Dermis microvascular lymphatic vessel endothelial cell (primary cell): Measurements from ENCODE around the gene MAML3. TPM values are rescaled to one million over a fixed set of nuclear protein-coding genes. Genes with fewer than 3 reads are reported as not detected.
A peak's percentile ranks its signal among the peaks of the same experiment; 100 is the strongest.

ENCODE experiments used
- DNase-seq, 2 donors: peaks; one replicate each; pipeline versions ENCODE4 v3.0.0 to v3.0.0-alpha.2; 2010; ENCODE audit warnings: low read depth in 2 of 2
- total RNA-seq: library from RNA; depleted of rRNA; stranded (reverse); fragments of >200 nt; gene quantifications from 2 replicates; pipeline ENCODE4 v1.2.1, GENCODE V29; 2014

MAML3 gene
- total RNA-seq, 1 donor from 2014 or later = 4.4 TPM

DNA sequence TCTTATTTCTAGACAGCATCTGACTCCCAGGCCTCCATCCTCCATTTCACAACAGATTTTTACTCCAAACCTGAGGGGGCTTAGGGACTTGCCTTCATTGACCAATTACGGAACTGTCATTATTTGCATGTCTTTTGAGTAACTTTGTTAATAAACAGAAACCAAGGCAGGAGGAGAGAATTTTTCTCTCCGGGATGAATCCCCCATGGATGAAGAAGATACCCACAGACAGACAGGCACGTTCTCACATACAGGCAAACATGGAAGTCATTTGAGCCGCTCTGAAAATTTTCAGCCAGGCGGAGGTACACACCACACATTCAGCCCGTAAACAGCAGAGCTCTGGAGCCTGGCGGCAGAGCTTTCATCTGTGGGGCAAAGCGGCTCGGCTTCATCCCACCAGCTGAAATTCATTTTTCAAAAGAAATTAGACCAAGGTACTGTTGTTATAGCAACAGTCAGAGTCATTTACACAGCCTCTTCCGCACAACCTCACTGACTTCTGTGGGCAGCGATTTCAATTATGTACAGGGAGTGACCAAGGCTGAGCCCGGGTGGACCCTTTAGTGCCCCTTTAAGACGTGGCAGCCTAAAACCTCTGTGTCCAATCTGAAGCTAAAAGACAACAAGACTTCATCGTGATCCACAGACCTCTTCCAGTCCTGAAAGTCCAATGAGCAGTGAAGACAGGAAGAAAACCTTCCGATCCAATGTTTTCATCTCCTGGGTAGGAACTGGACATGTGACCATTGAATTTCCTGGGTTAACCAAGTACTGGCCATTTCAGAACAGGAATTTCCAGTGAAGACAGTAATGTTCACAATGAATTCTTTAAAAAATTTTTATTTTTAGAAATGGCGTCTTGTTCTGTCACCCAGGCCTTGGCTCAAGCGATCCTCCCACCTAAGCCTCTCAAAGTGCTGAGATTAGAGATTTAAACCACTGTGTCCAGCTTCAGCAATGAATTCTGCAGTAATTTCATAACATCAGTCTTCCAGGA lies 251.4 kb downstream of the MAML3 start:
- no peak for DNase-seq

DNA sequence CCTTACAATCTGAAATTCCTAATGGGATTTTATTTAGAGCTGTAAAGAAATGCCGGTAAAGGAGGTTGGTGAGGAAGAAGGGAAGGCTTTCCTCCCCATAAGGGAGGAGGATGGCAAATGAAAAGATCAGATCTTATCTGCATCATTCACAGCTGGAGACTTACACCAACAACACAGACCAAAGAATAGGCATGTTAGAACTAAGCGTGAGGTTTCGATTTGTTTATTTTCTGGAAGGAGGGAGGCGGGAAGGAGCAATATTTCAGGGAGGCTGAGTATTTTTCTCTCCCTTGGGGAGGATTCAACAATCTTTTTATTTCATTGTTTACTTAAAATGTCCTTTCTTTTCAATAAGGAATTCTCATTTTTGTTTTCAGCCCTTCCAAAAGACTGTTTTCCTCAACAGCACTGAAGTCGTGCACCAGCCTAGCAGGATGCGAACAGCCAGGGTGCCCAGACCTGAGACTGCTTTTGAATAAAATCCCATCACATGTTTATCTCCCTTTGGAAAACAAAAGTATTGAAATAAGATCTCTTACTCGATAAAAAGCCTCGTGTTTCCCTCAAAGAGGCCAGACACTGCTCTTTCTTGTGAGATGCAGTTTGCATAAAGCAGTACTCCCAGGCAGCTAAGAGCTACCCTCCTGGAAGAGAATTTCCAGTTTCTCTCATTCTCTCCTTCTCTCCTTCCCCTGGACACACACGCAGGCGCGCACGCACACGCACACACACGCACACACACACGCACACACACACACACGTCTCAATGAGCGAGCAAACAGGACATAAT lies 252.3 kb downstream of the MAML3 start:
- no peak for DNase-seq

DNA sequence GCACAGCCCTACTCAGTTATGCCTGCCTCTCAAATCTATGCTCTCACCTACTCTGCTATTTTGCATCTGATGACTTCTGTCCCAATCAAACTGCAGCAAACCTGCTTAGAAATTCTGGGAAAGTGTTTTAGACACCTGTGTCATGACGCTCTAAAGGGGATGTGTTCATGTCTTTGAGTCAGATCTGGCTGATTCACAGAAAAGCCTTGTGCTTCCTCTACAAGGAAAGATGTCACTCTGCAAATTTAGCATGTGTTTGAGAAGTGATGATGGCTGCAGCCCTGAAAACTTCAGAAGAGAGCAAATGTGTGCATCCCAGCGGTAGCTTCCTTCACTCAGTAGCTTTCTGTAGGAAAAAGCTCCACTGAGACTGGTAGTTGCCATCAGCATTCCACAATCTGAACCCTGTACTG lies 253.0 kb downstream of the MAML3 start:
- DNase-seq = no peak

DNA sequence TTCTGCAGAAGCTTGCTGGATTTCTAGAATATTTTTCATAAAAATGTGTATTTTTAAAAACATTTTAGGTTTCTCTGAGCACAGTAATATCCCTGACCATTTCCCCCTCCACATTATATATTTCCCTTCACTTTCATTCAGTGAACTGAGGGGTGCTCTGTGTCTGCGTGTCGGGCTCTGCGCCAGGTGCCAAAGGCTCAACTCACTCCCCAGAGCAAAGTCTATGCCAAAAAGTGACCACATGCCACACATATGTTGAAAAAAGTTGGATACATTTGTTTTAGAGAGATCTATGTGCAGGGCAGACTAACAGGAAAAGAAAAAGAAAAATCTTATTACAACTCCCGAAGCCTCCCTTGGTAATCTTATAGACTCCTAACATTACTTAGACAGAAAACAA lies 254.6 kb downstream of the MAML3 start:
- DNase-seq = no peak

DNA sequence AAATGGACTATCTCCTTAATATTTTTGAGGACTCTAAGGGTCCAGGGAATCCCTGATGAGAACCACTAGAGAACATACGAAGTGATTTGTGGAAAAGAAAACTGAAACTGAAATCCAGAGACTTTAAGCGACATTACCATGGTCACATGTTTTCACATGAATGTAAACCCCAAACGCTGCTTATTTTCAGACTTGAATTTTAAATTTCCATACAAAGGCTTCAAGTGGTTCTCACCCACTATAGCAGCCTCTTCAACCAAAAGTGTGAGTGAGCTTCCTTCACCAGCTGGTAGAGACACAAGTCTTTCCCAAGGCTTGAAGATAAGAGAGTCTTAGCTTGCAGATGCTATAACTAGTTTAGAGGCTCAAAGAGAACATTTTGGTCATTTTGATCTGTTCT lies 255.7 kb downstream of the MAML3 start:
- DNase-seq = no peak

DNA sequence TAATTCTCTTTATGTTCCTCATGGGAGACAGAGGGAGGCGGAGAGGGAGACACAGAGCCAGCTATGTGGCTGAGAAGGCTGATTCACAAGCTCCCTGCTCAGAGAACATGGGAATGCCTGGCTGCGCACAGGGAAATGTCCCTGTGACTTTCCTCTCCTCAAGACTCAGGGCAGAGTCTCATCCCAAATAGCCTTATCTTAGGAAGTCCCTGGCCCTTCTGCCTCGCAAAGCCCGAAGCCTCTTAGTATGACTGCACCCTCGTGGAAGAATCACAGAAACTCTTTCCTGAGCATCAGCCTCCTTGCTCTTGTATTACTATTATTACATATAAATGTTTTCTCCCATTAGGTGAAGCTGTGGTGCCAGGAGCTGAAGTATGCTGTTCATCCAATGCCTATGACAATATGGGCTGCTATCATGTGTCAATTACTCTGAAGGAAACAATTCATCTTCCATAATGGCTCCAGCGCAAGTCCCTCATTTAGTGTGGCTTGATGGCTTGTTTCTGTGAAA lies 257.8 kb downstream of the MAML3 start:
- DNase-seq = no peak

DNA sequence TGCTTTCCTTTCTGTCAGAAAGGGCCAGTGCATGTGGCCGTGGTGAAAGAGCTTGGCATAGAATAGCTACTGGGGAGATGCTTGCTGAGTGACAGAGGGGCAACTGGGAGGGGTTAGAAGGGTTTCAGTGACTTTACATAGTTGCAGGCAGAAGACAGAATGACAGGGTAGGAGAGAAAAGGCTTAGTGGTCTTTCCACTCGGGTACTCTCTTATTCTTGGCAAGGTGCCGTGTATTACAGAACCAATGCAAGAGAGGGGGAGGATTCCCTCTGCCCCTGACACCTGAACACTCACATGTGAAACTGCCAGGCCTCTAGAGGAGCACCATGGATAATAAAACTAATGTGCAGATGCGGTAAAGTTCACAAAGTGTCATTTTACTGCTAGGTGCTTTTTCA lies 260.2 kb downstream of the MAML3 start:
- no peak for DNase-seq

DNA sequence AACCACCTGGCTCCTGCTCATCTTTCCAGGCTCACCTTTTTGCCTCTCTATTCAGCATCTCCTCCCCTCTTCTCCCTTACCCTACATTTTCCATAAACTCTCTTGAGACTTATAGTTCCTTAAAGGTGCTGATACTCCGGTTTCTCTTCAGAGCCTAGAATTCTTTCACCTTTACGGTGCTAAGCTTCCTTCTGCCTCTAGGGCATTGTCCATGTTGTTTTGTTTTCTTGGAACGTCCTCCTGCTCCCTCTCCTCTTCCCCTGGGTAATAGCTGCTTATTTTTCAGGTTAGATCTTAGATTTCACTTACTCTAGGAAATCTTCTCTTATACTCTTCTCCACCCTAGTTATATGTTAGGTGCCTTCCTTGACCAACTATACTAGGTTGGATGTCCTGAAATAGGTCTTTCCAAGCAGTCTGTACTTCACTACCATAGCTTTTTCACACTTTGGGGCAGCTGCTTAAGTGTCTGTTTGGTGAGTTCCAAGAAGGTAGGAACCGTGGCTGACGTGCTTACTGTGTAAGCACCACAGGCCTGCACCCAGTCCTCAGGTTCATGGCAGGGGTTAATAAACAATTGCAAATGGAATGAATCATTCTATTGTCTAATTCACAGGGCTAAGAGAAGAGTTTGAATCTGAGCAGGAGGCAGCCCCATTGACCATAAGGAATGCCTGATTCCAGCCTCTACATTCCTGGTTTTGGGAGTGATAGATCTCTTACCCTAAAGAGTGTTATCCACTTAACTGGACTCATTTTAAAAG lies 260.8 kb downstream of the MAML3 start:
- peak in 1 of 2 donors; percentile 74 for DNase-seq

DNA sequence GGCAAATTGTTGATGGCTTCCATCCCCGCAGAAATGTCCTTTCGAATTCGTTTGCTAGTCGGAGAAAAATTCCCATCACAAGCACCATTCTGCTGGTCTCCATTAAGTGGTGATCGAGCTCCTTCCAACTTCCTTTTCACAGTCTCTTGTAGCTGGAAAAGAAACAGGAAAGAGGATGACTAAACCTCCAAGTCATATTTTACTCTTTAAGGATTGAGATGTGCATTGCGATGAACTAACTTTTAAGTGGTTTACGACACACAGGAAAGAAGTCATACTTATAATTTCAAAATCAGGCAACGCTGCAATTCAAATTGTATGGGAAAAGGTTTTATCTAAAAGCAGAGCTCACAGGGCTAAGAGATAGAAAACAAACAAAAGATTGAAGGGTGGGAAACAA lies 263.2 kb downstream of the MAML3 start:
- peak in 1 of 2 donors; percentile 78 for DNase-seq

DNA sequence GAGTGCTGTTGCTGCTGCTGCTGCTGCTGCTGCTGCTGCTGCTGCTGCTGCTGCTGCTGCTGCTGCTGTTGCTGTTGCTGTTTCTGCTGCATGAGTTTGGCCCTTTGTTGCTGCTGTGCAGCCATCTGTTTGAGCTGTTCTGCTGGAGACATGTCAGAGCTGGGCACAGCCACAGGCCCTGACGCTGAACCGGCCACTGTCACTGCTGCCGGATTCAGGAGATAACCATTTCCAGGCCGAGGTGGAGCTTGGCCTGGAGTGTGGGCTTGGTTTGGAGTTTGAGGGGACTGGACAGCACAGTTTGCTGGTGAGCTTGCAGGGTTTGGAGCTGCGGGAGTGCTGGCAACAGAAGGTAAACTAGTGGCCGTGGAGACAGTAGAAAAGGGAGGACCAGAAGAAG lies 264.1 kb downstream of the MAML3 start:
- DNase-seq = no peak

DNA sequence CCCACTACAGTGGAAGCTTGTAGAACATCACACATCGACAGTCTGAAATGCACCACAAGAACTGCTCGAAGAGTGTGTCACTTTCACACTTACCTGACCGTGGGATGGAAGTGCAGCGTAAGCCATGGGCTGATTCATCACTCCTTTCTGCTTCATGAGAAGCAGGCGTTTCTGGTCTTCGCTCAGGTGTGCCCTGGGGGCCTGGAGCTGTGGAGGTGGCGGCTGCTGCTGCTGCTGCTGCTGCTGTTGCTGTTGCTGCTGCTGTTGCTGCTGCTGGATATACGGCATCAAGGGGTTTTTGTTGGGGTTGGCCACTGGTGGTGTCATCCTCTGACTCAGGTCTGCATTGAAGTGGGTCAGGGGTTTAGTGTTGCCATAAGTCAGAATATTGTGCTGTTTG lies 264.7 kb downstream of the MAML3 start:
- no peak for DNase-seq

DNA sequence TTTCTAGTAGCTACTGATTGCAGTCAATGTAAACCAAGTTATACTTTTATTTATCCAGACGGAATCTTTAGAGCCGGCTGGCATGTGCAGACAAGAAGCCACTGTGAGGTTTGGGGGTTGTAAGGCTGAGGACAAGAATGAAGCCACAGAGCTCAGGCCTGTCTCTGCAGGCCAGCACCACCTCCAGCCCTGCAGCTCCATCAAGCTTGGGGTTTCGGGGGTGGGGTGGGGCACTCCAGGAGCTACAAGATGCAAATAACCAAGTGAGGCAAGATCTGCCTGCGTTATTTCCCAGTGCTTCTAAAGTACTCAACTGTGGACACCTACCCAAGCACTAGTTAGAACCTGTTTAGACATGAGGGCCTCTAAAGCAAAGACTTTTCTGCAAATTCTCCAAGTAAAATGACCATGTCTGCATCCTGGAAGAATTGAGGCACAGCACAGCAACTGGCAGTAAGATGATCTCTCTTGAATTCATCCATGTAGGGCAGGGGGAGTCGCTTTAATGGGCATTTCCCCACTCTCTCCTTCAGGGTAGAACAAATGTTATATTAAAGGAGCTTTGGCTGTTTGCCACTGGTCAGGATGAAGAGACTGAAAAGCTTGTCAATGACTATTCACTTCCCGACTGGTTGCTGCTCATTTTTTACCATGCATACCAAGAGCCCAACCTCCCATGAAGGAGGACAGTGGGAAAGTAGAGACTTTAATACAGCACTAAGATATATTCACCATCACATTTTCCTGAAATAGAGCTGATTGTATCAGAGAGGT lies 265.8 kb downstream of the MAML3 start:
- DNase-seq = peak in 1 of 2 donors; percentile 20

DNA sequence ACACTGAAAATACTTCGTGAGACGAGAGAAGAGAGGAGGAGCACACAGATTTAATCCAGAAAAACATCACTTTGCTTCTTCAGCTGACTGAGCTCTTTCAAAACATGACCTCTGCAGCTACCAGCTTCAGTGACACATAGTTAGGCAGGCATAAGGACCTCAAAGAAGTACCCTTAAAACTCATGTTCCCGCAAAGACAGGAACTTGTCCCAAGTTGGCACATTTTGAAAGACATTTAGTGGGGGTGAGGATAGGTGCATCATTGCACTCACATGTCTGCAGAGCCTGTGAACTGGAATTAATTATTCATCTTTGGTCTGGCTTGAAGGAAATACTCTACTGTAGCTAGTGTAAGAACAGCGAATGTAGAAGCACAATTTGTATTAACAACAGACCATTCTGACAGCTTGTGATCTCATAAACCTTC lies 266.6 kb downstream of the MAML3 start:
- no peak for DNase-seq

DNA sequence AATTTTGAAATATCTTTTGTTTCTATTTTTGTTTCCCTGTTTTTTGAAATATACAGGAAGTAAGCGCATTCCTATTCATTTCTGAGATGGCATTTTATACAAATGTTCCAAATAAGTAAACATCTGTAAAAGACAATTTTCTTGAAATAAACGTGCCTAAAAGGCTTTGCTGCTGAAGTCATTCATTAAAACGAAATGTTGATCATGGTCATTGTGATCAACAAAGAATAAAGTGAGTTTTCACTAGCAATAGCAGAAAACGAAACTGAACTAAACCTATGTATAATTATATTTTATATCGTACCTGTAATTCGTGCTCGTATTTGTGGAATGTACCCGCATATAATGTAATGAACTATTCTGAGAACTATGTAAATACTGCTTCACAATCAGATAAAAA lies 267.2 kb downstream of the MAML3 start:
- DNase-seq = no peak

DNA sequence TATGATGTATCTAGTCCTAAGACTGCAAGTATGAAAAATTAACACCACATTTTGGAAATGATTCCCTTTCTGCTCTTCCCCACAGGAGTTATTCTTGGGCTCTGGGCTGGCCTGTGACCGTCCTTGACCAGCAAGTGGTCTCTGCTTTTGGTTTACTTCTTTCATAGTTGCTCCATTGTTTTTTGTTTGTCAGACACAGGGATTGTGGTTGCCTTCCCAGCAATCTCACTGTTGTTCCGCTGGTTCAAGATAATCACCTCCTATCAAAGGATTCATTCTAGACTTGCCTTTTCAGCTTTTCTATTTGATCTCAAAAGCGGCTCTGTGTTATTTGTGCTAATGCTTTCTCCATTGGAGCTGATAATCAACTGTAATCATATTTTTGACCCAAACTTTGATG lies 269.5 kb downstream of the MAML3 start:
- no peak for DNase-seq

DNA sequence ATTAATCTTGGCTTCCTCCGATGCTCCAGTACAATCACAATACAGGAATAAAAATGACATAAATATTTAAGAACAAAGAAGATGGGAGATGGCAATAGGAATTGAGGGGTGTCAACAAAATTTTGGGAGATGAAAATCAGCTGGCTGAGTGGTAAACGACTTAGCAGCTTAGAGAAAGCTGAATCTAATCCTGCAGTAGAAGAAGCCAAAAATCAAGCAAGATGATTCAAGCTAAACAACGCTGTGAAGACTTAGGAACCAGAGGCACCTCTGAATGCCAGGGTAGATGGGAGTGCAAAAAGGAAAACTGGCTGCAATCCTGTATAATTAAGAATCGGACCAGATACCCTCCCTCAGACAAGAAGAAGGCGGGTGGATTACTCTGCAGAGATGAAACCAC lies 273.1 kb downstream of the MAML3 start:
- DNase-seq = no peak

DNA sequence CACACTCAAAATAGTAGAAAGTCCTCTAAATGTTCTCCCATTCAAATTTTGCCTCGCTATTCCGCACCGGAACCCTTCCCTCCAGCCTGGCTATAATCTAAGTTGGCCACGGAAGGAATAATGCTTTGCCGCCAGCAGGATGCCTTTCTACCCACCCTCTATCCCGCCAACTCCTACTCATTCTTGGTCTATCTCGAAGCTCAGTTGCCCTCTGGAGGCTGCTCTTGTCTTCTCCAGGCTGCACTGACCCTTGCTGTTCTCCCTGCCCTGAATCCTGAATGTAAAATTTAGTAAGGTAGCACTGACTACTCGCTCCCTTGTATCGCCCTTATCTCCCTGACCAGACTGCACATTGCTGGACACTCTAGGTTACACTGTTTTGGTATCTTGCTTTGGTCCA lies 275.9 kb downstream of the MAML3 start:
- no peak for DNase-seq

DNA sequence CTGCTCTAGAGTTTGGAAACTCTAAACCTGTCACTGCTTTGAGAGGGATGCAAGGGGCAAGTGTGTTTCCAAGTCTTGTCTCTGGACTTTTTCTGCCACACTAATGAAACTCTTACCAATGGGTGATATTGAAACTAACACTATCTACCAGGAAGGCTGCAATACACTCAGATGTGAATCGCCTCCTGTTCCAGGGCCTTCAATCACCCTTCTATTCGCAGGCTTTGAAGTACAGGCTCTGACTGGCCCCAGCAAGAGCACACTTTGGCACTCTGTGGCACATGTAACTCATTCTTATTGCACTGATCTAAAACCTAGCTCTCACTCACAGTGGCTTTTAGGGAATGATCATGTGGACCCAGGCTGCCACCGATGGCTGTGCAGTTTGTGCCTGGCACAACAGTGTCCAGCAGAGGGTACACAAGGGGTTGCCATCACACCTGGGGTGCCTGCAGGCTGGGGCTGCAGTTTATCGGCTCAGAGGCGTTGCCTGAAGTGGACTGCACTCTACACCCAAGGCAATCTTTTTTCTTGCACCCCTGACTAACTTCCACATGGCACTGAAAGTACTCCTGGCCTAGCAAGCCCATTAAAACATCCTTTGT lies 277.5 kb downstream of the MAML3 start:
- no peak for DNase-seq

DNA sequence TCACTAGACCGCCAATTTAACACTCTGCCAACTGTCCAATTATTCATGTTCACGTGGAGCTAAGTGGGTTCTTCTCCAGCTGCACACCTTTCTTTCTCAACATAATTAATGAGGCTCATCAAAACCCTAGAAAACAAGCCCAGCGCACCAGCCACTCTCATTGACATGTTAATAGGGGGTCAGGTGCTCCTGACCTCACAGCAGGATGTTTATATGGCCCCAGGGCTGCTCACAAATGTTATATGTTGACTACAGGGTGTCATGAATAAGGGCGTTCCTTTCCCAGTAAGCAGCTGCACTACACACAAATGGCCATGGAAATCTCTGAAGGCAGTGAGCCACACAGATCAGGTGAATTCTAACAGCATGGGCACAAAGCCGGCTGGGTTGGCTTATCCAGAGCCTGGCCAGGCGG lies 278.6 kb downstream of the MAML3 start:
- DNase-seq = no peak

DNA sequence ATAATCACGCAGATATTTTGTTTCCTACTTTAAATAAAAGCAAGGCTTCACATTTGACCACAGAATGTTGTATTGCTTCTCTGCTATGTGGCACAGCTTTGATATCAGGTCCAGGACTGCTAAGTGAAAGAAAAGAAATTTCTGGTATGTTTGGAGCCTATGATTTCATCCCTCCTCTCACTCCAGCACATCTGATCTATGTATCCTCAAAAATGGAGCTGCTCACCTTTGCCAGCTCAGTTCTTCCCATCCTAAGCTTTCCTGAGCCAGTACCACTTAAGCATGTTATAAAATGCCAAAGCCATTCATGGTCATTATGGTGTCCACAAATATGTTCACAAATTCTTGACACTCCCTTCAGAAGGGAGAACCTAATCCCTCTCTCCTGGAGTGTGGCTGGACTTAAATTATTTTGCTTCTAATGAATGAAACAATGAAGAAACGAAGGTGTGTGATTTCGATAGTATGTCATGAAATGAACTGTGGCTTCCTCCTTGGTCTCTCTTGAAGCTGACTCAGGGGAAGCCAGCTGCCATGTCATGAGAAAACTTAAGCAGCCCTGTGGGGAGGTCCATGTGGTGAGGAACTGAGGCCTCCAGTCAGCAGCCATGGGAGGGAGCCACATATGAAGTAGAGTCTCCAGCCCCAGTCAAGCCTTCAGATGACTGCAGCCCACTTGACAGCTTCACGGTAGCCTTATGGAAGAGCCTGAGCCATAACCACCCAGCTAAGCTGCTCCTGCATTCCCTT lies 280.7 kb downstream of the MAML3 start:
- DNase-seq = no peak
